ENCODE measurements around the gene TNIK. TPM values are rescaled to one million over a fixed set of nuclear protein-coding genes. Genes with fewer than 3 reads are reported as not detected.

TNIK gene
- total and polyA plus RNA-seq, 12 donors, result 9.3 to 51.9 (median 35.1) TPM

DNA sequence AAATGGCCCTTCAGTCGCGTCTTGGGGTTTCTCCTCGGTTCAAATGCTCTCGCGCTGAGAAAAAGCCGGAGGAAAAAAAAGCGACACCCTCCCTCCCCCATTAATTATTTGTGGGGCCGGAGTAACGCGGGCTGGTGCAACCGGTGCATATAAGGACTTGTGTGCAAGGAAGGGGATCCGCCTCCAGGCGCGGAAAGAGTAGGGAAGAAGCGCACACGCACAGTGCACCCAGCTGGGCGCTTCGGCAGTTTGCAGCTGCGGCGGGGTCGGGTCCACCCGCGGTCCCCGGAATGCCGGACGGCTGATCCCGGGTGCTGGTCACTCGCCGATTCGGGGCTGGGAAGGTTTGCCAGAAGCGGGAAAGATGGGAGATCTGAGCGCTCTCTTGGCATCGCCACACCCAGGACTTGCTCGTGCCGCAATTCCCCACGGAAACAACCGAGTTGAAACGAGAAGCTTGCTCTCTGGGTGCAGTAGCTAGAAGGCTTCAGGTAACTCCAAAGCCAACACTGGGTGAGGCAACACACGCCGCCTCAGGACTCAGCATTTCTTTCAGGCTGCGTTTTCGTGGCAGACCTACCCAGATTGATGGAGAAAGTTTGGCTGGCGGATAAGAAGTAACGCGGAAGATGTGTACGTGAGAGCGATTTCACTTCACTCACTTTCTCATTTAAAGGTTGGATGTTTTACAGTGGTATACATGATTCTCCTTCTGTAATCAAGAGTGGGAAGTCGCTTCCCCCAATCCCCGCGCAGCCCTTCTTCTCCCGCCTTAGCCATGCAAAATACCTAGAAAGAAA lies 720 bp upstream of the TNIK start:
- Histone ChIP-seq H3K27me3 (peaks cover 0 to 30% (median 9%) of the 10 kb centered on the region in 7 donors), H3K27ac (peak overlapping the region in 9 of 10 donors; percentile 42 to 87 (median 85)), H3K36me3 (no peaks in the 10 kb centered on the region), H3K4me3 (peak overlapping the region; percentile 40 to 89 (median 72)), H3K4me1 (peaks cover 0 to 49% (median 20%) of the 10 kb centered on the region in 9 donors), H3K9me3 (no peaks in the 10 kb centered on the region)
- ATAC-seq (peak; percentile 65 to 81 (median 76)), DNase-seq (peak; percentile 47 to 61)
- intact Hi-C loops (cut with DNase I), result loop anchor here in 7 of 10 donors (5.0 to 10.0 kb wide), 6 partner anchors 84 to 274 kb away; no protein-coding TSS in a partner anchor
- TF ChIP-seq, protein P1, sequence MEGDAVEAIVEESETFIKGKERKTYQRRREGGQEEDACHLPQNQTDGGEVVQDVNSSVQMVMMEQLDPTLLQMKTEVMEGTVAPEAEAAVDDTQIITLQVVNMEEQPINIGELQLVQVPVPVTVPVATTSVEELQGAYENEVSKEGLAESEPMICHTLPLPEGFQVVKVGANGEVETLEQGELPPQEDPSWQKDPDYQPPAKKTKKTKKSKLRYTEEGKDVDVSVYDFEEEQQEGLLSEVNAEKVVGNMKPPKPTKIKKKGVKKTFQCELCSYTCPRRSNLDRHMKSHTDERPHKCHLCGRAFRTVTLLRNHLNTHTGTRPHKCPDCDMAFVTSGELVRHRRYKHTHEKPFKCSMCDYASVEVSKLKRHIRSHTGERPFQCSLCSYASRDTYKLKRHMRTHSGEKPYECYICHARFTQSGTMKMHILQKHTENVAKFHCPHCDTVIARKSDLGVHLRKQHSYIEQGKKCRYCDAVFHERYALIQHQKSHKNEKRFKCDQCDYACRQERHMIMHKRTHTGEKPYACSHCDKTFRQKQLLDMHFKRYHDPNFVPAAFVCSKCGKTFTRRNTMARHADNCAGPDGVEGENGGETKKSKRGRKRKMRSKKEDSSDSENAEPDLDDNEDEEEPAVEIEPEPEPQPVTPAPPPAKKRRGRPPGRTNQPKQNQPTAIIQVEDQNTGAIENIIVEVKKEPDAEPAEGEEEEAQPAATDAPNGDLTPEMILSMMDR (IDR thresholded peaks at IDR 0.05), result peak in 6 of 9 donors; percentile 4 to 58 (median 36)
- WGBS, 2 donors, result 0 to 1% methylated on average over 51 of the region's 51 CpGs

DNA sequence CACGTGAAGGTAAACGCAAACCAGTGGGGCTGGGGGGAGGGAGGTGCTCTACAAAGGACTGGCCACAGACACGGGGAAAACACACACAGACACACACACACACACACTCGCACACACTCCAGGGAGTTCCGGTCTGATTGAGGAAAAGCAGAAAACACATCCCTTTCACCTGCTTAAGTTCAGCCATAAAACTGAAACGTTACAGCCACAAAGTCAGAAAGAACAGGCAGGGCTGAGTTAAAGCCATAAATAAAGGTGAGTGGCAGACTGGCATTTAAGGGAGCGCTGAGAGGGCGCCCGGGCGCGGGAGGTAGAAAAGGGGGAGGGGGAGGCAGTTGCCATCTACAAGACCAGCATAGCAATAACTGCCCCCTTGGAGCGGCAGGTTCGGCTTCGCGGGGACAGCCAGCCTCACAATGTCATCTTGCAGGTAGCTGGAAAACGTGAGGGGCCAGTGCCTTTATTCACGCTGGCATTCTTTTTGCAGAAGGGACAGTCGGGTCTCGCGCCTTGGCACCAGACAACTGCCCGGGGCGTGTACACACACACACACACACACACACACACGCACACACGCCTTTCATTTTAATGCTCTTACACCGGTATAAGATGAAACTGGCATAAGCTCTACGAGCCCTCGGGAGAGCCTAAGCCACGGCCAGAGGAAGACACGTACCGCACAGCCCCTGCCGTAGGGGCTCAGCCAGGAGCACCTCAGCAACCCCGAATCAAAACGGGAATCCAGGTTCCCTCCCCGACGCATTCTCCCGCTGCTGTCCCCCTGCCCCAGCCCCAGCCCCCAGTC lies 866 bp downstream of the TNIK start:
- Histone ChIP-seq H3K36me3 (no peaks in the 10 kb centered on the region), H3K27ac (peak overlapping the region; percentile 54 to 87 (median 82)), H3K27me3 (peaks cover 0 to 30% (median 9%) of the 10 kb centered on the region in 7 donors), H3K4me1 (peaks cover 0 to 52% (median 25%) of the 10 kb centered on the region in 9 donors), H3K4me3 (peak overlapping the region; percentile 40 to 89 (median 72)), H3K9me3 (no peaks in the 10 kb centered on the region)
- ATAC-seq (peak; percentile 7 to 61 (median 36)), DNase-seq (peak; percentile 26 to 40)
- intact Hi-C loops (cut with DNase I), result loop anchor here in 7 of 10 donors (5.0 to 10.0 kb wide), 7 partner anchors 57 to 282 kb away; no protein-coding TSS in a partner anchor
- TF ChIP-seq, protein P1 (IDR thresholded peaks at IDR 0.05), result no peak
- WGBS, 2 donors, result 1% methylated on average over 36 of the region's 36 CpGs

DNA sequence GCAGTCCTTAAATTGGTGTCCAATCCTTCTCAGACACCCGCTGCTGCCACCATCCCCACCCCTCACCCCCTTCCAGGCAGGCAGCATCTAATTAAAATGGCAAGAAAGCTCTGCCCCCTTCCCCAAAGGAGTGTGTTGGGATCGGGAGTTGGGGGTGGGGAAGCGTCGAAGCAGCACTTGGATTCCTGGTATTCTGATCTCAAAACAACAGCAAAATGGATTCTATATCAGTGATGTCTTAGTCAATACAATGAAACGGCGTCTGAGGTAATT lies 1.4 kb downstream of the TNIK start:
- no peaks in the 10 kb centered on the region for H3K9me3 ChIP-seq
- peak overlapping the region; percentile 40 to 89 (median 72) for H3K4me3 ChIP-seq
- H3K27me3 ChIP-seq, result peaks cover 0 to 30% (median 9%) of the 10 kb centered on the region in 7 donors
- TF ChIP-seq, protein P1 (IDR thresholded peaks at IDR 0.05), result no peak
- H3K36me3 ChIP-seq, result no peaks in the 10 kb centered on the region
- 1 to 4% methylated on average over 6 of the region's 6 CpGs for WGBS, 2 donors
- peak overlapping the region in 8 of 10 donors; percentile 23 to 87 (median 85) for H3K27ac ChIP-seq
- no peak for DNase-seq
- intact Hi-C loops (cut with DNase I), result loop anchor here in 7 of 10 donors (5.0 to 10.0 kb wide), 7 partner anchors 56 to 281 kb away; no protein-coding TSS in a partner anchor
- H3K4me1 ChIP-seq, result peaks cover 0 to 52% (median 25%) of the 10 kb centered on the region in 9 donors
- ATAC-seq, result no peak
